T-helper 1 cell treated with Interleukin-12 subunit alpha and Interleukin-12 subunit beta and Interleukin-4 antibody, amounts not matched to agents 30 μg/mL and 1 μg/mL, for 36 hours (primary cell): Measurements from ENCODE around the gene AVEN.
A peak's percentile ranks its signal among the peaks of the same experiment; 100 is the strongest.
"Not testable (repeated sequence)": the region's sequence is repeated elsewhere in the genome, so short reads cannot be mapped to it uniquely, and the experiment has no call there.

Experiments
- H3K27ac Mint-ChIP-seq: one replicate; pipeline ENCODE4 v1.8.0; 2021; ENCODE audit warnings: mild to moderate bottlenecking, mixed read lengths
- H3K27me3 Mint-ChIP-seq: one replicate; pipeline ENCODE4 v1.8.0; 2021; ENCODE audit warnings: low read depth, mixed read lengths
- H3K36me3 Mint-ChIP-seq: one replicate; pipeline ENCODE4 v1.8.0; 2021; ENCODE audit warnings: low read depth, mixed read lengths
- H3K4me1 Mint-ChIP-seq: one replicate; pipeline ENCODE4 v1.8.0; 2021; ENCODE audit warnings: low read depth, mixed read lengths
- H3K4me3 Mint-ChIP-seq: one replicate; pipeline ENCODE4 v1.8.0; 2021; ENCODE audit warnings: mild to moderate bottlenecking, moderate library complexity, mixed read lengths
- H3K9me3 Mint-ChIP-seq: one replicate; pipeline ENCODE4 v1.8.0; 2021; ENCODE audit warnings: mixed read lengths

Gene AVEN

GRCh38 chr15:34019369-34019990, 19.5 kb downstream of the AVEN start:
- no peaks in the 10 kb centered on the region for H3K27me3 Mint-ChIP-seq
- H3K27ac Mint-ChIP-seq = no peak overlapping the region
- no peak overlapping the region for H3K4me3 Mint-ChIP-seq
- H3K9me3 Mint-ChIP-seq = peaks cover 3% of the 10 kb centered on the region
- H3K4me1 Mint-ChIP-seq = peaks cover 16% of the 10 kb centered on the region
- H3K36me3 Mint-ChIP-seq = peaks cover 5% of the 10 kb centered on the region

- not testable (repeated sequence) for H3K9me3 Mint-ChIP-seq, H3K36me3 Mint-ChIP-seq, H3K27me3 Mint-ChIP-seq, H3K27ac Mint-ChIP-seq
- H3K4me3 Mint-ChIP-seq = peak overlapping the region; percentile 65
- H3K4me1 Mint-ChIP-seq = peaks cover 16% of the 10 kb centered on the region
Measured at GRCh38 chr15:34018738-34019137, 20.3 kb downstream of the AVEN start.

- Mint-ChIP-seq H3K4me1 (peaks cover 16% of the 10 kb centered on the region), H3K4me3 (peak overlapping the region; percentile 65), H3K36me3 (peaks cover 5% of the 10 kb centered on the region), H3K27me3 (no peaks in the 10 kb centered on the region), H3K9me3 (peaks cover 3% of the 10 kb centered on the region), H3K27ac (peak overlapping the region; percentile 89)
Measured at GRCh38 chr15:34018021-34018645, 20.9 kb downstream of the AVEN start.

GRCh38 chr15:34014556-34014955, 24.4 kb downstream of the AVEN start:
- peaks cover 3% of the 10 kb centered on the region for H3K9me3 Mint-ChIP-seq
- no peaks in the 10 kb centered on the region for H3K27me3 Mint-ChIP-seq
- peaks cover 15% of the 10 kb centered on the region for H3K4me1 Mint-ChIP-seq
- H3K36me3 Mint-ChIP-seq = no peaks in the 10 kb centered on the region
- H3K4me3 Mint-ChIP-seq = no peak overlapping the region
- no peak overlapping the region for H3K27ac Mint-ChIP-seq

- Mint-ChIP-seq H3K4me1 (peaks cover 12% of the 10 kb centered on the region), H3K27me3 (no peaks in the 10 kb centered on the region), H3K27ac (no peak overlapping the region), H3K9me3 (peaks cover 3% of the 10 kb centered on the region), H3K36me3 (no peaks in the 10 kb centered on the region), H3K4me3 (no peak overlapping the region)
Measured at GRCh38 chr15:34013746-34014145, 25.3 kb downstream of the AVEN start.

GRCh38 chr15:34012461-34013028, 26.5 kb downstream of the AVEN start:
- H3K9me3 Mint-ChIP-seq = no peaks in the 10 kb centered on the region
- H3K4me3 Mint-ChIP-seq = no peak overlapping the region
- H3K27ac Mint-ChIP-seq = no peak overlapping the region
- no peaks in the 10 kb centered on the region for H3K36me3 Mint-ChIP-seq
- no peaks in the 10 kb centered on the region for H3K27me3 Mint-ChIP-seq
- H3K4me1 Mint-ChIP-seq = peaks cover 4% of the 10 kb centered on the region

- no peak overlapping the region for H3K27ac Mint-ChIP-seq
- H3K9me3 Mint-ChIP-seq = no peaks in the 10 kb centered on the region
- H3K36me3 Mint-ChIP-seq = no peaks in the 10 kb centered on the region
Measured at GRCh38 chr15:34011481-34011880, 27.5 kb downstream of the AVEN start.

GRCh38 chr15:34010921-34011320, 28.1 kb downstream of the AVEN start:
- no peaks in the 10 kb centered on the region for H3K36me3 Mint-ChIP-seq
- no peak overlapping the region for H3K4me3 Mint-ChIP-seq
- H3K4me1 Mint-ChIP-seq = no peaks in the 10 kb centered on the region
- no peaks in the 10 kb centered on the region for H3K27me3 Mint-ChIP-seq
- no peak overlapping the region for H3K27ac Mint-ChIP-seq
- no peaks in the 10 kb centered on the region for H3K9me3 Mint-ChIP-seq

More at GRCh38 chr15:34011481-34011880, 27.5 kb downstream of the AVEN start:
- H3K4me3 Mint-ChIP-seq = no peak overlapping the region
- H3K4me1 Mint-ChIP-seq = no peaks in the 10 kb centered on the region
- H3K27me3 Mint-ChIP-seq = no peaks in the 10 kb centered on the region

GRCh38 chr15:34009656-34010055, 29.3 kb downstream of the AVEN start:
- Mint-ChIP-seq H3K27me3 (no peaks in the 10 kb centered on the region), H3K36me3 (no peaks in the 10 kb centered on the region), H3K27ac (no peak overlapping the region), H3K9me3 (no peaks in the 10 kb centered on the region), H3K4me3 (no peak overlapping the region), H3K4me1 (no peaks in the 10 kb centered on the region)

- Mint-ChIP-seq H3K9me3 (no peaks in the 10 kb centered on the region), H3K27ac (no peak overlapping the region), H3K36me3 (no peaks in the 10 kb centered on the region), H3K4me1 (no peaks in the 10 kb centered on the region), H3K27me3 (no peaks in the 10 kb centered on the region), H3K4me3 (no peak overlapping the region)
Measured at GRCh38 chr15:34006381-34006780, 32.6 kb downstream of the AVEN start.

- no peaks in the 10 kb centered on the region for H3K36me3 Mint-ChIP-seq
- H3K27ac Mint-ChIP-seq = no peak overlapping the region
- H3K9me3 Mint-ChIP-seq = no peaks in the 10 kb centered on the region
Measured at GRCh38 chr15:34001536-34001935, 37.5 kb downstream of the AVEN start.

GRCh38 chr15:33995666-33996065, 43.3 kb downstream of the AVEN start:
- H3K4me1 Mint-ChIP-seq, H3K27me3 Mint-ChIP-seq, H3K4me3 Mint-ChIP-seq, H3K27ac Mint-ChIP-seq, H3K9me3 Mint-ChIP-seq, H3K36me3 Mint-ChIP-seq: not testable (repeated sequence)

More at GRCh38 chr15:34001536-34001935, 37.5 kb downstream of the AVEN start:
- H3K27me3 Mint-ChIP-seq = no peaks in the 10 kb centered on the region
- no peaks in the 10 kb centered on the region for H3K4me1 Mint-ChIP-seq
- no peak overlapping the region for H3K4me3 Mint-ChIP-seq

GRCh38 chr15:33994005-33994615, 44.9 kb downstream of the AVEN start:
- Mint-ChIP-seq H3K36me3 (no peaks in the 10 kb centered on the region), H3K4me3 (no peak overlapping the region), H3K9me3 (no peaks in the 10 kb centered on the region), H3K4me1 (no peaks in the 10 kb centered on the region), H3K27ac (no peak overlapping the region), H3K27me3 (no peaks in the 10 kb centered on the region)

GRCh38 chr15:33988384-33988783, 50.6 kb downstream of the AVEN start:
- no peaks in the 10 kb centered on the region for H3K4me1 Mint-ChIP-seq
- no peak overlapping the region for H3K4me3 Mint-ChIP-seq
- no peaks in the 10 kb centered on the region for H3K9me3 Mint-ChIP-seq
- no peak overlapping the region for H3K27ac Mint-ChIP-seq
- H3K27me3 Mint-ChIP-seq = no peaks in the 10 kb centered on the region
- no peaks in the 10 kb centered on the region for H3K36me3 Mint-ChIP-seq

- Mint-ChIP-seq H3K36me3 (no peaks in the 10 kb centered on the region), H3K27me3 (no peaks in the 10 kb centered on the region), H3K27ac (no peak overlapping the region), H3K4me1 (no peaks in the 10 kb centered on the region), H3K4me3 (no peak overlapping the region), H3K9me3 (no peaks in the 10 kb centered on the region)
Measured at GRCh38 chr15:33987444-33987843, 51.6 kb downstream of the AVEN start.
